ENCODE results near the gene MLNR.

- TF ChIP-seq, protein P1, sequence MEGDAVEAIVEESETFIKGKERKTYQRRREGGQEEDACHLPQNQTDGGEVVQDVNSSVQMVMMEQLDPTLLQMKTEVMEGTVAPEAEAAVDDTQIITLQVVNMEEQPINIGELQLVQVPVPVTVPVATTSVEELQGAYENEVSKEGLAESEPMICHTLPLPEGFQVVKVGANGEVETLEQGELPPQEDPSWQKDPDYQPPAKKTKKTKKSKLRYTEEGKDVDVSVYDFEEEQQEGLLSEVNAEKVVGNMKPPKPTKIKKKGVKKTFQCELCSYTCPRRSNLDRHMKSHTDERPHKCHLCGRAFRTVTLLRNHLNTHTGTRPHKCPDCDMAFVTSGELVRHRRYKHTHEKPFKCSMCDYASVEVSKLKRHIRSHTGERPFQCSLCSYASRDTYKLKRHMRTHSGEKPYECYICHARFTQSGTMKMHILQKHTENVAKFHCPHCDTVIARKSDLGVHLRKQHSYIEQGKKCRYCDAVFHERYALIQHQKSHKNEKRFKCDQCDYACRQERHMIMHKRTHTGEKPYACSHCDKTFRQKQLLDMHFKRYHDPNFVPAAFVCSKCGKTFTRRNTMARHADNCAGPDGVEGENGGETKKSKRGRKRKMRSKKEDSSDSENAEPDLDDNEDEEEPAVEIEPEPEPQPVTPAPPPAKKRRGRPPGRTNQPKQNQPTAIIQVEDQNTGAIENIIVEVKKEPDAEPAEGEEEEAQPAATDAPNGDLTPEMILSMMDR (IDR thresholded peaks at IDR 0.05; ENCODE audit: insufficient read depth, low read length): no peak
- no peak for TF ChIP-seq REST (IDR thresholded peaks at IDR 0.05; ENCODE audit: insufficient replicate concordance, low read depth)
- TF ChIP-seq SPI1 (IDR thresholded peaks at IDR 0.05; ENCODE audit: borderline replicate concordance, low read depth): no peak
- no peak for TF ChIP-seq POLR2AphosphoS5 (IDR thresholded peaks at IDR 0.05; ENCODE audit: low read depth)
- no peak for TF ChIP-seq GABPA (IDR thresholded peaks at IDR 0.05; ENCODE audit: low read depth)
Observed at GRCh38 chr13:49235856-49236431, 15.8 kb downstream of the MLNR start.
